GM10266 (cell line): Measurements from ENCODE around the gene FAM237B.
"Not testable (repeated sequence)": the region's sequence is repeated elsewhere in the genome, so short reads cannot be mapped to it uniquely, and the experiment has no call there.

Experiments
- DNase-seq: peaks from one replicate; pipeline ENCODE4 v3.0.0; 2012; ENCODE audit errors: extremely low spot score
- TF ChIP-seq, protein P1 (sequence below): IDR thresholded peaks from 2 replicates; pipeline ENCODE4 v1.5.1; 2012; ENCODE audit warnings: mild to moderate bottlenecking, low read depth; ENCODE audit not compliant: control insufficient read depth, insufficient read depth; ENCODE audit errors: missing control alignments

FAM237B gene

DNA sequence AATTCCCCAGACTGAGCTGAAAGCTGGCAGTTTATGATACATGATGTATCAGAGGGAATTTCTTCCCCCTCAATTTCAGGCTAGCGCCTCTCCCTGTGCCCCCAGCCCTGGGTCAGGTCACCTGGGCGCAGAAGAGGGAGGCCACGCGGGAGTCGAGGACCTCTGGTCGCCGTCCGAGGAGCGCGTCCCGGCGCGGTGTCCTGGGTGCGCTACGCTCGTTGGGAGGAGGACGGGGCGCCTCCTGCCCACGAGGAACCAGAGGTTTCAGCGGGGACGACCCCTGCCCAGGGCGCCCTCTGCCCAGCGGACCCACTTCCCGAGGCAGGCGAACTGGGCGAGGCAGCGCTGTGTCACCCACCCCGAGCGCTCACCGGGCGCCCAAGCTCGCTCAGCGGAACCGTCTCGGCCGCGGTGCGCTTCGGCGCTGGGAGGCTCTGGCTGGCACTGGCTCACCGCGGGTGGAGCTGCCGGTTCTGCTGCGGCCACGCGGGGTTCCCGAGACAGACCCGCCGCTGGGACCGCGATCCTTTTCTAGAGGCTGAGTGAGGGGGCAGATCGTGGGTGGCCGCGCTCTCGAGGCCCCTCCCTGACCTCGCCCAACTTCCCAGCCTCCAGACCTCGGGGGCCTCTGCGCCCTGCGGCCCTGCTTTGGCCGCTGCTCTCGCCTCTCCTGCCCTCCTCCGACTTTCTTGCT is at the start of gene FAM237B:
FAM237B (minus strand) TSS at position 504 of the 694 bp plus-strand sequence. CDS start 1,556 bp downstream, outside the sequence.
- no peak for DNase-seq
- TF ChIP-seq, protein P1, sequence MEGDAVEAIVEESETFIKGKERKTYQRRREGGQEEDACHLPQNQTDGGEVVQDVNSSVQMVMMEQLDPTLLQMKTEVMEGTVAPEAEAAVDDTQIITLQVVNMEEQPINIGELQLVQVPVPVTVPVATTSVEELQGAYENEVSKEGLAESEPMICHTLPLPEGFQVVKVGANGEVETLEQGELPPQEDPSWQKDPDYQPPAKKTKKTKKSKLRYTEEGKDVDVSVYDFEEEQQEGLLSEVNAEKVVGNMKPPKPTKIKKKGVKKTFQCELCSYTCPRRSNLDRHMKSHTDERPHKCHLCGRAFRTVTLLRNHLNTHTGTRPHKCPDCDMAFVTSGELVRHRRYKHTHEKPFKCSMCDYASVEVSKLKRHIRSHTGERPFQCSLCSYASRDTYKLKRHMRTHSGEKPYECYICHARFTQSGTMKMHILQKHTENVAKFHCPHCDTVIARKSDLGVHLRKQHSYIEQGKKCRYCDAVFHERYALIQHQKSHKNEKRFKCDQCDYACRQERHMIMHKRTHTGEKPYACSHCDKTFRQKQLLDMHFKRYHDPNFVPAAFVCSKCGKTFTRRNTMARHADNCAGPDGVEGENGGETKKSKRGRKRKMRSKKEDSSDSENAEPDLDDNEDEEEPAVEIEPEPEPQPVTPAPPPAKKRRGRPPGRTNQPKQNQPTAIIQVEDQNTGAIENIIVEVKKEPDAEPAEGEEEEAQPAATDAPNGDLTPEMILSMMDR: no peak

DNA sequence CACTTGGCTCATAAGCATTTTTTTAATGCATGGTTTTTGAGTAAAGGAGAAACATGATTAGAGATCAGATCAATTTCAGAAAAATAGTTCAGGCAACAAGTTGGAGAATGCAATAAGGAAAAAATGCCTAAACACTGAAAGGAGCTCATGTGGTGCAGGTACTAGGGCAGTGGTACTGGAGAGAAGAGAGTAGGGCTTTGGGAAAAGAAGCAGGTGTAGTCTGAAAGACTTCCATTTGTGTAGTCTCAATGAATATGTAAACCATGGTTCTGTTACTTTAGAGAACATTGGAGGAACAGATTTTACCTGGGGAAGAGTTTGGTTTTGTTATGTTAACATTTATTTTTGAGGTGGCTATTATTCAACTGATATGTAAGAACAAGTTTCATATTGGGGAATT is 30.9 kb upstream of the FAM237B start:
- TF ChIP-seq, protein P1: no peak
- no peak for DNase-seq

DNA sequence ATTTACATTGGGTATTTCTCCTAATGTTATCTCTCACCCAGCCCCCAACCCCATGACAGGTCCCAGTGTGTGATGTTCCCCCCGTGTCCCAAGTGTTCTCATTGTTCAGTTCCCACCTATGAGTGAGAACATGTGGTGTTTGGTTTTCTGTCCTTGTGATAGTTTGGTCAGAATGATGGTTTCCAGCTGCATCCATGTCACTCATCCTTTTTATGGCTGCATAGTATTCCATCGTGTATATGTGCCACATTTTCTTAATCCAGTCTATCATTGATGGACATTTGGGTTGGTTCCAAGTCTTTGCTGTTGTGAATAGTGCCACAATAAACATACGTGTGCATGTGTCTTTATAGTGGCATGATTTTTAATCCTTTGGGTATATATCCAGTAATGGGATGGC is 28.9 kb upstream of the FAM237B start:
- not testable (repeated sequence) for DNase-seq

DNA sequence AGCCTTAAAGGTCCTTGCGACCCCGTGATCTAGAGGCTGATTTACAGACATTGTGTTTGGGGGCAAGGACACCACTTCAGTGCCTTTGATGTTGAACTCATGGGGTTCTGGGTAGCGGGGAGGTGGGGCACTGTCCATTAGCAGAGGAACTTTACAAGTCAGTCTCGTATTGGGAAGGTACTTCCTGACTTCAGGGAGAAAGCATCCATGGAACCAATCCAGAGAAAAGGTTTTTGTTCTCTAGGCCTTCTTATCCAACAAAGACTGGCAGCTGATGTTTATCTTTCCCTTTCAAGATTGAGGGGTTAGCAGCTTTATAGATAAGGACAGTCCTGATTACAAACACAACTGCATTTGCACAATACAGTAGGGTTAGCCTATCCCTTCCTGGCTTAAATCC is 28.2 kb upstream of the FAM237B start:
- TF ChIP-seq, protein P1: no peak
- DNase-seq: no peak

DNA sequence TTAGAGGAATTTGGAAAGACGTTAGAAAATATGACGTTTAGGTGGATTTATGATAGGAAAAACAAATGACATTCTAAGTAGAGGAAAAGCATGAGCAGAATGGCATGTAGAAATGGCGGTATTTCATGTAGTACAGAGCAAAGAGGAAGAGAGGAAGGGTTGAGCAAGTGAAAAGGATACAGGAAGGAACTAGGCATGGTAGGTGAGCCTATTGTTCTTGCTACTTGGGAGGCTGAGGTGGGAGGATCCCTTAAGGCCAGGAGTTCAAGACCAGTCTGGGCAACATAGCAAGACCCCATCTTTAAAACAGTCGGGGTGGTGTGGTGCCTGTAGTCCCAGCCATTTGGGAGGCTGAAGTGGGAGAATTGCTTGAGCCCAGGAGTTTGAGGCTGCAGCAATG is 26.7 kb upstream of the FAM237B start:
- TF ChIP-seq, protein P1: no peak
- no peak for DNase-seq

DNA sequence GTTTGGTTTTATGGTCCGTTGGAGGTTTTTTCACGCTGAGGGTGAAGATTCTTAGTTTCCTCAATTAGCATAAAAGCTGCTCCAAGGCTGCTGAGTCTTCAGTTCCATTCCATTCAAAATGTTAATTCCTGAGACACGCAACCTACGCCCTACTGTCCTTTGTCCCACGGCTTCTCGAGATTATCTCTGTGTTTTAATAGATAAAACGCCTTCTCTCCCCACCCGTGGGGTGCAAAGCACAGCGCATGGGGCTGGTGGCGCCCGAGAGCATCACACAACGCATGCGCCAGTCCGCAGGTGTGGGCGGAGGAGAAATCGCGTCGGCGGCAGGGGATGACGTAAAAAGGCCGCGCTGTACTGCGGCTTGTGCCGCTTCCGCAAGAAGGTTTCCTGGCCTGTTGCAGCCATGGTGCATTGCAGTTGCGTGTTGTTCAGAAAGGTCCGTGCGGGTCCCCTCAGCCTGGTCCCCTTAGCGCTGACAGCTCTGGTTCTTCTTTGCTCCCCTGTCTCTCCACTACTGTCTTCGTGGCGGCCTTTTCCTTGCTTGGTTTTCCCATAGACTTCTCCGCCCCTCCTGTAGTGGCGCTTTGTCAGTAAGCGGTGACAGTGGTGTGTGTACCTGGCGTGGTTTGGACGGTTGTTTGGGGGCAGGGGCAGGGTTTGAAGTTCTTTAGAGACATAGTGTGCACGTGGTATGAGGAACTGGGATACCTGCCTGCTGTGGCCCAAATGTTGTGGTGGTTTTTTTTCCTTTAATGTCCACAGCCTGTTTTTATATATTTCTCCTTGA is 25.4 kb upstream of the FAM237B start, which contains the start of gene GTPBP10:
GTPBP10 (plus strand) TSS at position 381 of the 790 bp plus-strand sequence; CDS start at position 407, 26 bp downstream.
- TF ChIP-seq, protein P1: peak; percentile 80

DNA sequence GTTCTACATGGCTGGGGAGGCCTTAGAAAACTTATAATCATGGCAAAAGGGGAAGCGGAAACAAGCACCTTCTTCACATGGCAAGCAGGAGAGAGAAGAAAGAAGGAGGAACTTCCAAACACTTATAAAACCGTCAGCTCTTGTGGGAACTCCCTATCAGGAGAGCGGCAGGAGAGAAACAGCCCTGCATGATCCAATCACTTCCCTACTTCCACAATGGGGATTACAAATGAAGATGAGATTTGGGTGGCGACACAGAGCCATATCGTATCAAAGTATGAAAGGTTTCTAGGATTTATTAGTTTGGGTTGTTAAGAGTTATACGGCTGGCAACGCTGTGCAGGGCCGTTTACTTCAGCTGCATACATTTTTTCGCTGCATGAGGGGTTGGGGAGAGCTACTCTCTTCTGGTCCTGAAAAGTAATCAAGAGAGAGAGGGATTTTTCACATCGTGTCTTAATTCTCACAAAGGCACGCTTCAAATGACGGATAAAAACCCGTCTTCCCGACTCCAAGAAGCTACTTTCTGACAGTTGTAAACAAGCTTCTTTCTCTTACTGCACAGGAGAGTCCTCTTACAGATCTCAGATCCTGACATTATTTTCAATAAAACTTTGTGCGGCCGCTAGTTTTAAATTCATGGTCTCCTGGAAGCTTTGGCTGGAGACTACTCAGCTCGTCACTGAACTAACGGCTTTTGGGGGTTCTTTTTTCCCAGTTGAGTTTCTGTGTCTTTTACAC is 24.7 kb upstream of the FAM237B start:
- TF ChIP-seq, protein P1: no peak
- DNase-seq: no peak

More for the DNA sequence above, 25.4 kb upstream of the FAM237B start, which contains the start of gene GTPBP10:
- DNase-seq: peak; percentile 91
